H9 (cell line): Measurements from ENCODE around the gene MPP7. TPM values are rescaled to one million over a fixed set of nuclear protein-coding genes. Genes with fewer than 3 reads are reported as not detected.

Experiments used
- DNase-seq: peaks from one replicate; pipeline ENCODE4 v3.0.0-alpha.2; 2017
- H2AFZ ChIP-seq: one replicate; pipeline ENCODE4 v1.6.1; 2013; ENCODE audit warnings: mild to moderate bottlenecking, low read length, control low read depth, moderate library complexity
- H2AK5ac ChIP-seq: 2 replicates; pipeline ENCODE4 v1.6.1; 2013; ENCODE audit warnings: low read length, control low read depth, mixed read lengths; ENCODE audit not compliant: insufficient read length
- H2BK120ac ChIP-seq: one replicate; pipeline ENCODE4 v1.6.1; 2013; ENCODE audit warnings: low read depth, mild to moderate bottlenecking, low read length, control low read depth, inconsistent platforms; ENCODE audit not compliant: poor library complexity, severe bottlenecking
- H2BK12ac ChIP-seq: 2 replicates; pipeline ENCODE4 v1.6.1; 2013; ENCODE audit warnings: low read length, control low read depth, mixed read lengths, low read depth; ENCODE audit not compliant: insufficient read length
- H2BK15ac ChIP-seq: 2 replicates; pipeline ENCODE4 v1.6.1; 2013; ENCODE audit warnings: low read depth, low read length, control low read depth
- H2BK20ac ChIP-seq: one replicate; pipeline ENCODE4 v1.6.1; 2013; ENCODE audit warnings: low read depth, mild to moderate bottlenecking, low read length, control low read depth, inconsistent platforms; ENCODE audit not compliant: poor library complexity, severe bottlenecking
- H2BK5ac ChIP-seq: 2 replicates; pipeline ENCODE4 v1.6.1; 2013; ENCODE audit warnings: low read length, control low read depth, mixed read lengths; ENCODE audit not compliant: insufficient read length
- H3K14ac ChIP-seq: 2 replicates; pipeline ENCODE4 v1.6.1; 2013; ENCODE audit warnings: low read length, control low read depth; ENCODE audit not compliant: insufficient read depth
- H3K18ac ChIP-seq: 2 replicates; pipeline ENCODE4 v1.6.1; 2013; ENCODE audit warnings: low read depth, mild to moderate bottlenecking, mixed read lengths, low read length, control low read depth; ENCODE audit not compliant: insufficient read length
- H3K23ac ChIP-seq: 2 replicates; pipeline ENCODE4 v1.6.1; 2013; ENCODE audit warnings: low read length, control low read depth, mixed read lengths, low read depth; ENCODE audit not compliant: insufficient read length
- H3K23me2 ChIP-seq: 2 replicates; pipeline ENCODE4 v1.6.1; 2013; ENCODE audit warnings: low read depth, mild to moderate bottlenecking, mixed read lengths, low read length, control low read depth; ENCODE audit not compliant: insufficient read length, poor library complexity, severe bottlenecking
- H3K27ac ChIP-seq: 2 replicates; pipeline ENCODE4 v1.5.1; 2013; ENCODE audit warnings: low read length, control low read depth, mixed read lengths, low read depth; ENCODE audit not compliant: insufficient read length
- H3K27me3 ChIP-seq: 2 replicates; pipeline ENCODE4 v1.6.1; 2013; ENCODE audit warnings: low read length, control low read depth, inconsistent platforms; ENCODE audit not compliant: insufficient read depth
- H3K4ac ChIP-seq: 2 replicates; pipeline ENCODE4 v1.6.1; 2013; ENCODE audit warnings: low read depth, mild to moderate bottlenecking, control low read depth, inconsistent platforms, low read length, moderate library complexity
- H3K4me1 ChIP-seq: 2 replicates; pipeline ENCODE4 v1.6.1; 2013; ENCODE audit warnings: low read length, control low read depth, inconsistent platforms; ENCODE audit not compliant: insufficient read depth
- H3K4me2 ChIP-seq: 2 replicates; pipeline ENCODE4 v1.6.1; 2013; ENCODE audit warnings: low read length, control low read depth, mixed read lengths; ENCODE audit not compliant: insufficient read length, insufficient read depth
- H3K56ac ChIP-seq: 2 replicates; pipeline ENCODE4 v1.6.1; 2013; ENCODE audit warnings: low read depth, mild to moderate bottlenecking, mixed read lengths, low read length, control low read depth; ENCODE audit not compliant: insufficient read length
- H3K79me1 ChIP-seq: 2 replicates; pipeline ENCODE4 v1.6.1; 2013; ENCODE audit warnings: low read depth, mild to moderate bottlenecking, moderate library complexity, low read length, control low read depth, inconsistent platforms; ENCODE audit not compliant: insufficient read depth, poor library complexity, severe bottlenecking
- H3K79me2 ChIP-seq: 2 replicates; pipeline ENCODE4 v1.6.1; 2013; ENCODE audit warnings: low read length, control low read depth, inconsistent platforms; ENCODE audit not compliant: insufficient read depth
- H3K9ac ChIP-seq: 2 replicates; pipeline ENCODE4 v1.6.1; 2013; ENCODE audit warnings: low read length, control low read depth, mixed read lengths; ENCODE audit not compliant: insufficient read length; ENCODE audit errors: extremely low read depth
- H3K9me3 ChIP-seq: one replicate; pipeline ENCODE4 v1.6.1; 2013; ENCODE audit warnings: low read depth, low read length, inconsistent platforms; ENCODE audit not compliant: control insufficient read depth
- H3T11ph ChIP-seq: one replicate; pipeline ENCODE4 v1.6.1; 2013; ENCODE audit warnings: mild to moderate bottlenecking, low read length, control low read depth, inconsistent platforms
- H4K20me1 ChIP-seq: one replicate; pipeline ENCODE4 v1.6.1; 2013; ENCODE audit not compliant: control insufficient read depth, insufficient read length, insufficient read depth
- H4K5ac ChIP-seq: 2 replicates; pipeline ENCODE4 v1.6.1; 2013; ENCODE audit warnings: low read depth, mild to moderate bottlenecking, mixed read lengths, low read length, control low read depth; ENCODE audit not compliant: insufficient read length
- H4K8ac ChIP-seq: replicated peaks from 2 replicates; pipeline ENCODE4 v1.6.1; 2013; ENCODE audit warnings: low read length, control low read depth, mixed read lengths, low read depth; ENCODE audit not compliant: insufficient read length
- H4K91ac ChIP-seq: 2 replicates; pipeline ENCODE4 v1.6.1; 2013; ENCODE audit warnings: low read depth, mild to moderate bottlenecking, moderate library complexity, mixed read lengths, low read length, control low read depth; ENCODE audit not compliant: insufficient read length
- H3K27ac Mint-ChIP-seq, 3 experiments: 2 replicates in 2 of 3; 3 replicates in 1 of 3; pipeline ENCODE4 v1.8.0; 2020 to 2021; ENCODE audit warnings: mixed read lengths in 3 of 3, mild to moderate bottlenecking in 1 of 3, moderate library complexity in 1 of 3
- H3K27me3 Mint-ChIP-seq: 2 replicates; pipeline ENCODE4 v1.8.0; 2021; ENCODE audit warnings: low read depth, mild to moderate bottlenecking, moderate library complexity, mixed read lengths
- H3K36me3 Mint-ChIP-seq, 3 experiments: 2 replicates in 2 of 3; 3 replicates in 1 of 3; pipeline ENCODE4 v1.8.0; 2020 to 2021; ENCODE audit warnings: low read depth in 3 of 3, mixed read lengths in 3 of 3; ENCODE audit not compliant: insufficient read depth in 1 of 3
- H3K4me1 Mint-ChIP-seq, 2 experiments: 2 replicates each; pipeline ENCODE4 v1.8.0; 2020; ENCODE audit warnings: mixed read lengths in 2 of 2
- H3K4me3 Mint-ChIP-seq, 2 experiments: 2 replicates in 1 of 2; 3 replicates in 1 of 2; pipeline ENCODE4 v1.8.0; 2020 to 2021; ENCODE audit warnings: mild to moderate bottlenecking in 2 of 2, mixed read lengths in 2 of 2, moderate library complexity in 1 of 2
- H3K9me3 Mint-ChIP-seq, 2 experiments: 2 replicates in 1 of 2; 3 replicates in 1 of 2; pipeline ENCODE4 v1.8.0; 2020; ENCODE audit warnings: mild to moderate bottlenecking in 2 of 2, mixed read lengths in 2 of 2, moderate library complexity in 1 of 2
- WGBS: extraction: QIAGEN DNeasy Blood & Tissue Kit; methylation state at CpG from one replicate; pipeline ENCODE4 v1.1.7; 2013; ENCODE audit warnings: missing lambda C conversion rate, low lambda C conversion rate, mixed read lengths; ENCODE audit not compliant: insufficient read length; ENCODE audit errors: extremely low coverage; 5-methylcytosine and 5-hydroxymethylcytosine counted together
- total RNA-seq: library from RNA; stranded (reverse); gene quantifications from 2 replicates; pipeline ENCODE4 v1.2.1, GENCODE V29; 2021
- TF ChIP-seq, protein P1 (sequence below): fragments of 200-600 bp; sonication (generic); conservative IDR thresholded peaks from 3 replicates; pipeline ENCODE4 v1.8.0; 2021; ENCODE audit warnings: antibody characterized with exemption, mild to moderate bottlenecking

MPP7 gene
- total RNA-seq, 1 experiment from 2014 or later = 6.9 TPM

DNA sequence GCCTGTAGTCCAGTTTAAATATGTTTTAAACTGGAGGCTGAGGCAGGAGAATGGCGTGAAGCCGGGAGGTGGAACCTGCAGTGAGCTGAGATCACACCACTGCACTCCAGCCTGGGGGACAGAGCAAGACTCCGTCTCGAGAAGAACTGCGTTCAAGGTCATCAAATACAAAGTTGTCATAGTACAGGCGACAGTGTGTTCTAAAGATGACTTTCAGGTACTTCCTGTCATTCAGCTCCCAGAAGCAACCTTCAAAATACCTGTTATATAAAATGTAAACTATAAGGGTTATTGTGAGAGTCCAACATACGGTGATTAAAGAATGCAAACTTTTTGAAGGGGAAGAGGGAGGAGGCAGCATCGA, 8.7 kb downstream of the MPP7 start:
- Histone ChIP-seq H2BK12ac (no peak overlapping the region), H2AFZ (no peak overlapping the region), H3K18ac (no peak overlapping the region), H3K27ac (no peak overlapping the region), H4K91ac (no peak overlapping the region), H3K4me1 (no peaks in the 10 kb centered on the region), H3K9ac (no peak overlapping the region), H2BK15ac (no peak overlapping the region), H3K27me3 (no peaks in the 10 kb centered on the region), H3K23me2 (no peaks in the 10 kb centered on the region), H3K14ac (no peak overlapping the region), H2BK120ac (no peak overlapping the region), H3K79me1 (no peaks in the 10 kb centered on the region), H3K9me3 (no peaks in the 10 kb centered on the region), H4K20me1 (no peaks in the 10 kb centered on the region), H3K4me2 (peak overlapping the region; percentile 82), H3K4ac (no peak overlapping the region), H3K23ac (no peak overlapping the region), H2AK5ac (no peak overlapping the region), H3K79me2 (no peaks in the 10 kb centered on the region), H4K8ac (no peak overlapping the region), H3K56ac (no peak overlapping the region), H2BK20ac (no peak overlapping the region), H3T11ph (no peak overlapping the region), H2BK5ac (no peak overlapping the region), H4K5ac (no peak overlapping the region)
- TF ChIP-seq, protein P1, sequence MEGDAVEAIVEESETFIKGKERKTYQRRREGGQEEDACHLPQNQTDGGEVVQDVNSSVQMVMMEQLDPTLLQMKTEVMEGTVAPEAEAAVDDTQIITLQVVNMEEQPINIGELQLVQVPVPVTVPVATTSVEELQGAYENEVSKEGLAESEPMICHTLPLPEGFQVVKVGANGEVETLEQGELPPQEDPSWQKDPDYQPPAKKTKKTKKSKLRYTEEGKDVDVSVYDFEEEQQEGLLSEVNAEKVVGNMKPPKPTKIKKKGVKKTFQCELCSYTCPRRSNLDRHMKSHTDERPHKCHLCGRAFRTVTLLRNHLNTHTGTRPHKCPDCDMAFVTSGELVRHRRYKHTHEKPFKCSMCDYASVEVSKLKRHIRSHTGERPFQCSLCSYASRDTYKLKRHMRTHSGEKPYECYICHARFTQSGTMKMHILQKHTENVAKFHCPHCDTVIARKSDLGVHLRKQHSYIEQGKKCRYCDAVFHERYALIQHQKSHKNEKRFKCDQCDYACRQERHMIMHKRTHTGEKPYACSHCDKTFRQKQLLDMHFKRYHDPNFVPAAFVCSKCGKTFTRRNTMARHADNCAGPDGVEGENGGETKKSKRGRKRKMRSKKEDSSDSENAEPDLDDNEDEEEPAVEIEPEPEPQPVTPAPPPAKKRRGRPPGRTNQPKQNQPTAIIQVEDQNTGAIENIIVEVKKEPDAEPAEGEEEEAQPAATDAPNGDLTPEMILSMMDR = no peak
- no peaks in the 10 kb centered on the region for H3K9me3 Mint-ChIP-seq
- no peak overlapping the region for H3K27ac Mint-ChIP-seq
- peak overlapping the region in 1 of 2 experiments; percentile 35; a peak in 2 of 5 replicates for H3K4me3 Mint-ChIP-seq
- no CpG with 5 or more reads among the region's 8 CpGs for WGBS
- no peaks in the 10 kb centered on the region for H3K36me3 Mint-ChIP-seq
- H3K27me3 Mint-ChIP-seq = no peaks in the 10 kb centered on the region; the same call in 1 of the 2 replicates
- peaks cover 26 to 33% of the 10 kb centered on the region in 2 experiments for H3K4me1 Mint-ChIP-seq
- DNase-seq = no peak
